GM10266 (cell line): ENCODE data around the gene APOBEC3C.
"Not testable (repeated sequence)": the region's sequence is repeated elsewhere in the genome, so short reads cannot be mapped to it uniquely, and the experiment has no call there.

Source experiments
- DNase-seq: peaks from one replicate; pipeline ENCODE4 v3.0.0; 2012; ENCODE audit errors: extremely low spot score
- CTCF ChIP-seq: IDR thresholded peaks from 2 replicates; pipeline ENCODE4 v1.5.1; 2012; ENCODE audit warnings: mild to moderate bottlenecking, low read depth; ENCODE audit not compliant: control insufficient read depth, insufficient read depth; ENCODE audit errors: missing control alignments

Gene APOBEC3C

GRCh38 chr22:39007177-39007576 is 6.9 kb upstream of the APOBEC3C start:
- no peak for TF ChIP-seq CTCF
- DNase-seq: no peak

- DNase-seq: not testable (repeated sequence)
Measured at GRCh38 chr22:39008271-39008850, 5.7 kb upstream of the APOBEC3C start.

- DNase-seq: no peak
- no peak for TF ChIP-seq CTCF
Measured at GRCh38 chr22:39010946-39011345, 3.1 kb upstream of the APOBEC3C start.

GRCh38 chr22:39012533-39013511 is 1.2 kb upstream of the APOBEC3C start:
- no peak for DNase-seq
- no peak for TF ChIP-seq CTCF

- not testable (repeated sequence) for DNase-seq
Measured at GRCh38 chr22:39013561-39013941, 506 bp upstream of the APOBEC3C start.

- not testable (repeated sequence) for DNase-seq
Measured at GRCh38 chr22:39014723-39015121, 665 bp downstream of the APOBEC3C start.

- TF ChIP-seq CTCF: no peak
- DNase-seq: no peak
Measured at GRCh38 chr22:39016592-39016991, 2.5 kb downstream of the APOBEC3C start.

- DNase-seq: no peak
Measured at GRCh38 chr22:39017596-39018365, 3.7 kb downstream of the APOBEC3C start.

GRCh38 chr22:39020021-39020651 is 6.1 kb downstream of the APOBEC3C start:
- not testable (repeated sequence) for DNase-seq

More at GRCh38 chr22:39017596-39018365, 3.7 kb downstream of the APOBEC3C start:
- no peak for TF ChIP-seq CTCF
